Articular chondrocyte of knee joint (primary cell): Measurements from ENCODE around the gene VPS37D. TPM values are rescaled to one million over a fixed set of nuclear protein-coding genes. Genes with fewer than 3 reads are reported as not detected.

Experiments used
- small RNA-seq: library from RNA; depleted of rRNA; stranded (forward); fragments of <200 nt; gene quantifications from one replicate; pipeline ENCODE3, GENCODE V24; 2012
- total RNA-seq: library from RNA; depleted of rRNA; stranded (reverse); fragments of >200 nt; gene quantifications from 2 replicates; pipeline ENCODE4 v1.2.3, GENCODE V29; 2012

The VPS37D gene
- 2.7 and 4.3 TPM in 2 replicates for total RNA-seq

DNA sequence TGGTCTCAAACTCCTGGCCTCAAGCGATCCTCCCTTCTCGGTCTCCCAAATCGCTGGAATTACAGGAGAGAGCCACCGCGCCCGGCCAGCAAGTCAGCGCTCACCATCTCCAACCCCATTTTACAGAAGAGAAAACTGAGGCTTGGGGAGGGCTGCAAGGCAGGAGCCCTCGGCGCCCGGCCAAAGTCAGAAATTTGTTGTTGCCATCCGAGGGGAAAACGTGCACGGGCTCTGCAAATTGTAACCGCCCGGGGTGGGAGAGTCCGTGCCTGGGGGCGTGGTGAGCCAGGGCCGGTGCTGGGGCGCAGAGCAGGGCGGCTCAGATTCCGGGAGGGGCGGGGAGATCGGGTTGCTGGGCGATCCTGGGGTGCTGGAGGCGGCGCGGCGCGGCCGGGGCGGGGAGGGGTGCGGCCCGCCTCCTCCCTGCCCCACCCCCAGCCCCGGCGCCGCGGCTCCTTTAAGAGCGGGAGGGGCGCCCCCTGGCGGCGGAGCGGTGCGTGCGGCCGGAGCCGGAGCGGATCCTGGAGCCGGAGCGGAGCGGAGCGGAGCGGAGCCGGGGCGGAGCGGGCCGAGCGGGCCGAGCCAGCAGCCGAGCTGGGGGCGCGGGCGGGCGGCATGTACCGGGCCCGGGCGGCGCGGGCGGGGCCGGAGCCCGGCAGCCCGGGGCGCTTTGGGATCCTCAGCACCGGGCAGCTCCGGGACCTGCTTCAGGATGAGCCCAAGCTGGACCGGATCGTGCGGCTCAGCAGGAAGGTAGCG, at the start of gene VPS37D:
Gene VPS37D (plus strand): TSS at position 488 of the 759 bp plus-strand sequence. CDS start 128 bp downstream, at position 616.

DNA sequence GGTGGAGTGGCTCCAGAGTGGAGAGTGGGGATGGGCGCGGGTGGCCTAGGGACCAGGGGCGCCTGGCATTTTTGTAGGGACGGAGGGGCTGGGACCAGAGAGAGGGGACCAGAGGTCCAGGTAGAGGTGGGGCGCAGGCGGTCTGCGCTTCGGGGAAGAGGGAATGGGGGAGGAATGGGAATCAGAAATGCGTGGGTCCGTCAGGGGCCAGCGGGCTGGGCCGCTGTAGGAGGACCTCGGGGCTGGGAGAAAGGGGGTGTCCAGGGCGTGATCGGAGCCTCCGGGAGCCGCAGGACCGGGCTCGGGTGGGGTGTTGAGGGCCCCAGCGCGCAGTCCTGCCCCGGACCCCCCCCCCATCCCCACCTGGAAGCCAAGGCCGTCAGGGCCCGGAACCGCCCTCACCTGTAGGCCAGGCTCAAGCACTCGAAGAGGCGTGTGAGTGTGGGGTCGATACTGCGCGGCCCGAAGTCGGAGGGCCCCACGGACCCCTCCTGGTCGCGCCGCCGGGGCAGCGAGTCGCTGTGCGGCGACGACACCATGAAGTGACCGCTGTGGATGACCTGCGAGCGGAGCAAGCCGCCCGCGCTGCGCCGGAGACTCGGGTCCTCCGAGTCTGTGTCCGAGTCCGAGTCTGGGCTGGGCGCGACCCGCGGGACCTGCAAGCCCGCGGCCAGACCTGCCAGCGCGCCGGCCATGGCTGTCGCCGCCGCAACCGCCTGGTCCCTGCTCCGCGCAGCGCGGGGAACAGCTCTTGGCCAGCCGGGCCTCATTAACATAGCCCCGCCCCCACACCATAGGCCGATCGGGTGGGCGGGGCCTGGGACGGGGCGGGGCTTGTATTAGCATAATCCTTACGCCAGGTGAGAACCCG, 43.6 kb upstream of the VPS37D start, which contains the start of gene MLXIPL:
Gene MLXIPL (minus strand): TSS at position 725 of the 871 bp plus-strand sequence. CDS start 30 bp downstream, at position 695.

DNA sequence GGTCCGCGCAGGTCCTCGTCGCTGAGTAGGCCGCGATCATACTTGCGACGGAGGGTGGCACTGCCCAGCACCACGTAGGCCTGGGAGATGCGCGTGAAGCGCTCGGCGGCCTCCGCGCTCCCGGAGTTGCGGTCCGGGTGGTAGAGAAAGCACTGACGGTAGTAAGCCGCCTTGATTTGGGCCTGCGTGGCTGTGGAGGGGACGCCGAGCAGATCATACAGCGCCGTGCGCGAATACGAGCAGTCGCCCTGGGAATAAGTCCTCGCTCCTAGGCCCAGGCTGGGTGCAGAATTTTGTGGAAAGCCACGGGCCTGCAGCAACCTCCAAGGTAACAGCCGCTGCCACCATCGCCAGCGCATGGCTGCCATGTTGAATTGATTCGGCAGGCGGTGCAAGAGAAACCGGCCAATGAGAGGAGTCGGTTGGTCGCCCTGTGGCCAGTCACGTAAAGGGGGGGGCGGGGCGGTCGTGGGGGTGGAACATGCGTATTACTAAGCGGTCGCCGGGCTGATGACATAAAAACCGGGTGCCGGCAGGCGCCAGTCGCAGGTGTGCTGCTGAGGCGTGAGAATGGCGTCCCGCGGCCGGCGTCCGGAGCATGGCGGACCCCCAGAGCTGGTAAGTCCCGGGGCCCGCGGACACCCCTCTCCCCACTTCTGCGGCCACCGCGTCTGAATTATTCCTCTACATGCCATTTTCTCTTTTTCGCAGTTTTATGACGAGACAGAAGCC, 15.6 kb downstream of the VPS37D start, which contains the start of the genes BUD23 and DNAJC30:
Gene BUD23 (plus strand): TSS at position 542 of the 732 bp plus-strand sequence. CDS start 29 bp downstream, at position 571.
Gene DNAJC30 (minus strand): TSS at position 398 of the 732 bp plus-strand sequence. CDS start 30 bp downstream, at position 368.

GRCh38 chr7:73718905-73719805, 51.5 kb downstream of the VPS37D start, which contains the start of gene STX1A:
Gene STX1A (minus strand): TSS chr7:73719669. CDS start chr7:73719631, 38 bp downstream.

Small RNA genes lying within 50 kb of the gene (small RNA-seq; reads per million reads assigned to genes)
- gene MIR4284, result not detected

Other genes with a start within 250 kb of the VPS37D start
- gene FZD9, start 234.1 kb upstream of the VPS37D start, total RNA-seq, result 0.32 and 0.39 TPM in 2 replicates
- 64.9 and 83.6 TPM in 2 replicates for gene BAZ1B, start 145.5 kb upstream of the VPS37D start, total RNA-seq
- 24.7 and 26.8 TPM in 2 replicates for gene BCL7B, start 110.1 kb upstream of the VPS37D start, total RNA-seq
- gene TBL2, start 89.3 kb upstream of the VPS37D start, total RNA-seq, result 55.9 and 56.7 TPM in 2 replicates
- not detected in 2 replicates for gene MLXIPL, start 43.3 kb upstream of the VPS37D start, total RNA-seq
- 3.8 and 4.4 TPM in 2 replicates for gene DNAJC30, start 15.6 kb downstream of the VPS37D start, total RNA-seq
- 44.8 and 49.0 TPM in 2 replicates for gene BUD23, start 15.8 kb downstream of the VPS37D start, total RNA-seq
- 11.2 and 17.0 TPM in 2 replicates for gene STX1A, start 51.8 kb downstream of the VPS37D start, total RNA-seq
- gene ABHD11, start 71.0 kb downstream of the VPS37D start, total RNA-seq, result 8.4 and 10.7 TPM in 2 replicates
- 0.11 TPM in 1 of 2 replicates, not detected in the other for gene CLDN3, start 102.4 kb downstream of the VPS37D start, total RNA-seq
- gene CLDN4, start 163.2 kb downstream of the VPS37D start, total RNA-seq, result 0.52 and 1.1 TPM in 2 replicates
- 3.7 and 11.5 TPM in 2 replicates for gene METTL27, start 174.7 kb downstream of the VPS37D start, total RNA-seq
- not detected in 2 replicates for gene TMEM270, start 193.3 kb downstream of the VPS37D start, total RNA-seq